WTC11 (cell line): ENCODE measurements around the gene CD9. TPM values are rescaled to one million over a fixed set of nuclear protein-coding genes. Genes with fewer than 3 reads are reported as not detected.
A peak's percentile ranks its signal among the peaks of the same experiment; 100 is the strongest.

Source experiments
- ATAC-seq: fragments of 200-7000 bp; cut with Tn5 transposase; 2 replicates; pipeline ENCODE4 v1.10.0; 2021; ENCODE audit warnings: mild to moderate bottlenecking, moderate library complexity
- CTCF ChIA-PET: fragments of 300-600 bp; sonication (Branson Sonifier 250); formaldehyde crosslinking; loops from one replicate; lab custom pipeline; 2021; ENCODE audit warnings: antibody characterized with exemption; lab: Charles Lee
- POLR2A ChIA-PET: fragments of 350-600 bp; sonication (Branson Sonifier 250); formaldehyde crosslinking; loops from one replicate; lab custom pipeline; 2021; ENCODE audit warnings: antibody characterized with exemption; lab: Charles Lee
- DNase-seq: peaks from one replicate; pipeline ENCODE4 v3.0.0; 2021; ENCODE audit warnings: low spot score
- H3K27ac Mint-ChIP-seq: 2 replicates; pipeline ENCODE4 v1.8.0; 2021; ENCODE audit warnings: mixed read lengths
- H3K27me3 Mint-ChIP-seq: 2 replicates; pipeline ENCODE4 v1.8.0; 2021; ENCODE audit warnings: low read depth, mild to moderate bottlenecking, moderate library complexity, mixed read lengths
- H3K36me3 Mint-ChIP-seq: 2 replicates; pipeline ENCODE4 v1.8.0; 2021; ENCODE audit warnings: mixed read lengths
- H3K4me1 Mint-ChIP-seq: 2 replicates; pipeline ENCODE4 v1.8.0; 2022; ENCODE audit warnings: mixed read lengths
- H3K4me3 Mint-ChIP-seq: 2 replicates; pipeline ENCODE4 v1.8.0; 2021; ENCODE audit warnings: mild to moderate bottlenecking, moderate library complexity, mixed read lengths
- H3K9me3 Mint-ChIP-seq: 2 replicates; pipeline ENCODE4 v1.8.0; 2021; ENCODE audit warnings: mixed read lengths
- ARID4B ChIP-seq: sonication (generic); formaldehyde crosslinking; IDR thresholded peaks from 2 replicates; pipeline ENCODE4 v1.8.0; 2023; ENCODE audit warnings: missing genetic modification reagents, mild to moderate bottlenecking, borderline replicate concordance
- E2F4 ChIP-seq: sonication (generic); formaldehyde crosslinking; IDR thresholded peaks from 2 replicates; pipeline ENCODE4 v1.8.1; 2022; ENCODE audit warnings: low read depth, mild to moderate bottlenecking, moderate library complexity, missing genetic modification reagents, borderline replicate concordance
- ESRRA ChIP-seq: sonication (generic); formaldehyde crosslinking; IDR thresholded peaks from 2 replicates; pipeline ENCODE4 v1.8.1; 2022; ENCODE audit warnings: mild to moderate bottlenecking, missing genetic modification reagents, borderline replicate concordance
- ETV6 ChIP-seq: sonication (generic); formaldehyde crosslinking; IDR thresholded peaks from 2 replicates; pipeline ENCODE4 v1.8.1; 2022; ENCODE audit warnings: mild to moderate bottlenecking, missing genetic modification reagents
- FOXP1 ChIP-seq: sonication (generic); formaldehyde crosslinking; IDR thresholded peaks from 2 replicates; pipeline ENCODE4 v1.8.0; 2022; ENCODE audit warnings: missing genetic modification reagents, mild to moderate bottlenecking, moderate library complexity, borderline replicate concordance
- HMGA2 ChIP-seq: fragments of 250-450 bp; sonication (Bioruptor Pico); IDR thresholded peaks from 2 replicates; pipeline ENCODE4 v1.4.0; 2021; ENCODE audit warnings: mild to moderate bottlenecking, moderate library complexity
- IRF2 ChIP-seq: sonication (generic); formaldehyde crosslinking; IDR thresholded peaks from 2 replicates; pipeline ENCODE4 v1.8.0; 2022; ENCODE audit warnings: low read depth, missing genetic modification reagents, borderline replicate concordance
- NR1H2 ChIP-seq: sonication (generic); formaldehyde crosslinking; IDR thresholded peaks from 2 replicates; pipeline ENCODE4 v1.9.0; 2021; ENCODE audit warnings: mild to moderate bottlenecking, moderate library complexity, missing genetic modification reagents
- OVOL2 ChIP-seq: fragments of 250-450 bp; sonication (Bioruptor Pico); IDR thresholded peaks from 2 replicates; pipeline ENCODE4 v1.9.0; 2021; ENCODE audit warnings: mild to moderate bottlenecking, borderline replicate concordance
- SP1 ChIP-seq: sonication (generic); formaldehyde crosslinking; conservative IDR thresholded peaks from 2 replicates; pipeline ENCODE4 v1.8.1; 2022; ENCODE audit warnings: missing genetic modification reagents
- TEAD1 ChIP-seq: sonication (generic); formaldehyde crosslinking; IDR thresholded peaks from 2 replicates; pipeline ENCODE4 v1.8.0; 2022; ENCODE audit warnings: mild to moderate bottlenecking, missing genetic modification reagents
- TP53 ChIP-seq: sonication (generic); formaldehyde crosslinking; IDR thresholded peaks from 2 replicates; pipeline ENCODE4 v1.8.1; 2023; ENCODE audit warnings: mild to moderate bottlenecking, missing genetic modification reagents
- ZBTB43 ChIP-seq: sonication (generic); formaldehyde crosslinking; IDR thresholded peaks from 2 replicates; pipeline ENCODE4 v1.8.1; 2023; ENCODE audit warnings: mild to moderate bottlenecking, missing genetic modification reagents
- ZNF138 ChIP-seq: sonication (generic); formaldehyde crosslinking; conservative IDR thresholded peaks from 2 replicates; pipeline ENCODE4 v1.8.1; 2022; ENCODE audit warnings: mild to moderate bottlenecking, moderate library complexity, missing genetic modification reagents
- ZNF317 ChIP-seq: sonication (generic); formaldehyde crosslinking; IDR thresholded peaks from 2 replicates; pipeline ENCODE4 v1.8.1; 2023; ENCODE audit warnings: low read depth, mild to moderate bottlenecking, moderate library complexity, missing genetic modification reagents, borderline replicate concordance
- ZNF396 ChIP-seq: fragments of 250-450 bp; sonication (Bioruptor Pico); IDR thresholded peaks from 2 replicates; pipeline ENCODE4 v1.8.0; 2021; ENCODE audit warnings: mild to moderate bottlenecking, moderate library complexity, borderline replicate concordance
- ZNF532 ChIP-seq: fragments of 250-450 bp; sonication (Bioruptor Pico); IDR thresholded peaks from 2 replicates; pipeline ENCODE4 v1.9.0; 2021; ENCODE audit warnings: mild to moderate bottlenecking, borderline replicate concordance
- total RNA-seq: library from RNA; stranded (reverse); gene quantifications from 3 replicates; pipeline ENCODE4 v1.2.3, GENCODE V29; 2021

The CD9 gene
- total RNA-seq, 1 experiment from 2014 or later = 260 TPM

GRCh38 chr12:6226679-6227051 lies 26.5 kb downstream of the CD9 start:
- Mint-ChIP-seq H3K27me3 (no peaks in the 10 kb centered on the region), H3K9me3 (no peaks in the 10 kb centered on the region), H3K36me3 (peaks cover 47% of the 10 kb centered on the region), H3K4me1 (peaks cover 36% of the 10 kb centered on the region), H3K27ac (peak overlapping the region; percentile 61; the same call in 1 of the 2 replicates), H3K4me3 (no peak overlapping the region)
- CTCF ChIA-PET = interaction anchor here (5.7 kb wide), 1 partner anchor 31 kb away, joined by 36 read pairs; no protein-coding TSS in a partner anchor
- ATAC-seq (no peak), DNase-seq (no peak)
- TF ChIP-seq ARID4B (CRISPR knock-in tag) = no peak
- TF ChIP-seq FOXP1 (CRISPR knock-in tag) = no peak
- TF ChIP-seq IRF2 = no peak
- TF ChIP-seq OVOL2 (CRISPR knock-in tag) = no peak
- TF ChIP-seq TP53 (CRISPR knock-in tag) = no peak
- POLR2A ChIA-PET = no interaction called here

GRCh38 chr12:6228535-6229223 lies 28.5 kb downstream of the CD9 start:
- H3K4me1 Mint-ChIP-seq = peaks cover 38% of the 10 kb centered on the region
- peak overlapping the region; percentile 60; the same call in 1 of the 2 replicates for H3K27ac Mint-ChIP-seq
- CTCF ChIA-PET = interaction anchor here (0.5 to 5.7 kb wide), 7 partner anchors 28 to 56 kb away, joined by 3 to 36 read pairs (median 8); no protein-coding TSS in a partner anchor

GRCh38 chr12:6229224-6230218 lies 29.3 kb downstream of the CD9 start:
- Mint-ChIP-seq H3K36me3 (peaks cover 63% of the 10 kb centered on the region), H3K4me3 (no peak overlapping the region), H3K9me3 (no peaks in the 10 kb centered on the region), H3K27me3 (no peaks in the 10 kb centered on the region), H3K27ac (peak overlapping the region; percentile 92), H3K4me1 (peaks cover 39% of the 10 kb centered on the region)
- no peak for DNase-seq
- no peak for ATAC-seq
- POLR2A ChIA-PET = interaction anchor here (0.6 to 1.0 kb wide), 2 partner anchors 14 to 32 kb away, joined by 3 read pairs; no protein-coding TSS in a partner anchor
- CTCF ChIA-PET = interaction anchor here (0.5 to 5.7 kb wide), 12 partner anchors 14 to 171 kb away, joined by 3 to 36 read pairs (median 4); no protein-coding TSS in a partner anchor
- TF ChIP-seq ZBTB43 (CRISPR knock-in tag) (no peak), TEAD1 (CRISPR knock-in tag) (no peak), ZNF317 (CRISPR knock-in tag) (no peak), OVOL2 (CRISPR knock-in tag) (no peak), NR1H2 (no peak), ETV6 (CRISPR knock-in tag) (no peak), ZNF532 (CRISPR knock-in tag) (no peak), ZNF138 (CRISPR knock-in tag) (no peak), ESRRA (CRISPR knock-in tag) (no peak), E2F4 (CRISPR knock-in tag) (no peak), ZNF396 (no peak), SP1 (CRISPR knock-in tag) (no peak)

More at GRCh38 chr12:6228535-6229223, 28.5 kb downstream of the CD9 start:
- H3K4me3 Mint-ChIP-seq = no peak overlapping the region
- ATAC-seq (no peak), DNase-seq (no peak)
- no peaks in the 10 kb centered on the region for H3K9me3 Mint-ChIP-seq
- peaks cover 57% of the 10 kb centered on the region for H3K36me3 Mint-ChIP-seq
- no peaks in the 10 kb centered on the region for H3K27me3 Mint-ChIP-seq
- POLR2A ChIA-PET = interaction anchor here (0.6 kb wide), 2 partner anchors 11 to 33 kb away, joined by 3 read pairs; no protein-coding TSS in a partner anchor
- no peak for TF ChIP-seq HMGA2
